Superior temporal gyrus (tissue), 1 donor: Measurements from ENCODE around the gene SEC62.
A peak's percentile ranks its signal among the peaks of the same experiment; 100 is the strongest.

Source experiments
- DNase-seq: peaks from one replicate; pipeline ENCODE4 v3.0.0-alpha.2; 2016; ENCODE audit errors: extremely low spot score

The SEC62 gene, protein sequence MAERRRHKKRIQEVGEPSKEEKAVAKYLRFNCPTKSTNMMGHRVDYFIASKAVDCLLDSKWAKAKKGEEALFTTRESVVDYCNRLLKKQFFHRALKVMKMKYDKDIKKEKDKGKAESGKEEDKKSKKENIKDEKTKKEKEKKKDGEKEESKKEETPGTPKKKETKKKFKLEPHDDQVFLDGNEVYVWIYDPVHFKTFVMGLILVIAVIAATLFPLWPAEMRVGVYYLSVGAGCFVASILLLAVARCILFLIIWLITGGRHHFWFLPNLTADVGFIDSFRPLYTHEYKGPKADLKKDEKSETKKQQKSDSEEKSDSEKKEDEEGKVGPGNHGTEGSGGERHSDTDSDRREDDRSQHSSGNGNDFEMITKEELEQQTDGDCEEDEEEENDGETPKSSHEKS

DNA sequence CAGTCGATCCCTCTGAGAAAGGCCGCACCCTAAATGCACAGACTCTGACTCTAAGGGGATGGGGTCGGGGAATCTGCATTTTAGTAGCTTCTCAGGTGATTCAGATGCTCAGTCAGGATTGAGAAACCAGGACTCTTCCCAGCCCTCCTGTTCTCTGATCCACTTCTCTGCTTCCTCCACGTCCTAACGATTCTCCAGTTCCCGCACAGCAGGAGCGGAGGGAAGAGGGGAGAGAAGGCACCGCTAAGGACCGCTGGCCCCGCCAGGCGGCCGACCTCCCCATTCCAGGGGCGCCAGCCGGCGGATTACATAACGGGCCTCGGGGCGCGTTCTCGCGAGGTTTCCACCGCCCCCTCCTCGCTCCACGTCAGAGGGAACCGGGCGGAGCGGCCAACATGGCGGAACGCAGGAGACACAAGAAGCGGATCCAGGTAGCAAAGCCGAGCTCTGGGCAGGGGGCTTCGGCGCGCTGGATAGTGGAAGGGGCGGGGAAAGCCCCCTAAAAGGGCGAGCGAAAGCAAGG is at the start of gene SEC62:
TSS of gene SEC62 (plus strand) at position 380 of the 523 bp plus-strand sequence. CDS start at position 396, 16 bp downstream.
- peak; percentile 96 for DNase-seq

DNA sequence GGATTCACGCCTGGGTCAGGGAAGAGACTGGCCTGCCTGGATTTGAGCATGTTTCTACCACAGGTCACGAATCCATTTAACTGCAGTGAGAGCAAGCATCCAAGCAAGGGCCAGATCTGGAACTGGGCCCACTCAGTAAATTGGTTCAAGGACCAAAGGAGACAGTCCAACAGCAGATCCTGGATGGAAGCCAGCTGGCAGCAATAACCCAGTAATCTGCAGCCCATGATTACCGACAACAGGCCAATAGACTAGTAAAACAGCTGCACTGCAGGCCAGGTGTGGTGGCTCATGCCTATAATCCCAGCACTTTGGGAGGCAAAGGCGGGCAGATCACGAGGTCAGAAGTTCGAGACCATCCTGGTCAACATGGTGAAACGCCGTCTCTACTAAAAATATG is 43.4 kb upstream of the SEC62 start:
- no peak for DNase-seq

DNA sequence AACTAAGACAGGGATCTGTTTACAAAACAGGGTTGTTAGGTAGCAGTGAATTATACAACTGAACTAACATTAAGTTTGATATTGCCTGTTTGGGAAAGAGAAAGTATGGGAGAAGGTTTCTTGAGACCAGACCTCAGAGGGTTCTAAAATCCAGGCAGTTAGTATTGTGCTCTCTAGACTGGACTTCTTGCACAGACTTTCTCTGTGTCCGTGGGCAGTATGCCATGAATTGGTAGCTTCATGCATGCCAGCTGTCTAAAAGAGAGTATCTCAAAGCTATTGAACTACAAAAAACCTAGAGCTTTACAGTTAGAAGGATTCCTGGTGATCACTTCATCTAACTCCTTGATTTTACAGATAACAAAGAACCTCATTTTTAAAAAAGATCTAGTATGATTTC is 42.8 kb upstream of the SEC62 start:
- DNase-seq = peak; percentile 20

DNA sequence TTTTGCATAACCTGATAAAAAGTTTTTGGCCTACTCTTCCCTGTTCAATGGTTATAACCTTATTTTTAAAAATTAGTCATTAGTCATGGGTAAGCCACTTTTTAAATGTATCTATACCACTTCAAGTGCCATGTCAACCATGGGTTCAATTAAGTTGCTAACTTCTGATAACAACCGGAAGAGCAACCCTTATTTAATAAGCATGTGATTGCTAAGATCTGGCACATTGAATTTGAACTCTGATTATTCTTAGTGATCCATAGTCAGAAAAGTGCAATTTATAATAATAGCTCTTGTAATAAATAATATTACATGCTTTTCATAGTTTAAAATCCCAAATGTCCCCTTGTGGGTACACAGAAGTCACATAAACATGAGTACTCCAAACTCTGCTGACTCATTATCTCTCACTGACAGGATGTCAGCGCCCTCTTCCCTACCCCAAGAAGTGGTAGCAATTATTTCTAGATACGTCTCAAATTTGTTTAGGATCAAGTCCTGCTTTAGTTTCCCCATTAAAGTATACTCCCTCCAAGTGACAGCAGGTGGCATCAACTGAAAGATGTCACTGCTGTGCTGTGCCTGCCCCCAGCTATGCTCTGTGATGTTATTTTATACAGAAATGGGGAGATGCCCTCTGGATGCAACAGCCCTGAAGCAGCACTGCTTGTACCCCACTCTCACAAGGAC is 36.6 kb upstream of the SEC62 start:
- no peak for DNase-seq

DNA sequence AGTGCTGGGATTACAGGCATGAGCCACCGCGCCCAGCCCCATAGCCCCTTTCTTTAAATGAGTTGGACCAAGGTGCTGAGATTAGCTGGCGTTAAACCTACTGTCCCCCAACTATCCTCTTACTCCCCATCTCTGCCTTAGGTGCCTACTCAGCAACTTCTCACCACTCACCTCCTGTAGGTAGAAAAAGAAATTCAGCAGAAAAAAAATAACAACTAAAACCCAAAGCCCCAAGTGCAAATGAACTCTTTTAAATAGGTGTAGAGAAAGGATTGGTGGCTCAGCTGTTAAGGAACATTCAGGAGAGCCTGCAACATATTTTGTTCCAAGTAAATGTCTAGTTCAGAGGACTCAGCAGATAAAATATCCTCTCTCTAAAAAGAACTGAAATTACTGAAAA is 35.8 kb upstream of the SEC62 start:
- DNase-seq = no peak

DNA sequence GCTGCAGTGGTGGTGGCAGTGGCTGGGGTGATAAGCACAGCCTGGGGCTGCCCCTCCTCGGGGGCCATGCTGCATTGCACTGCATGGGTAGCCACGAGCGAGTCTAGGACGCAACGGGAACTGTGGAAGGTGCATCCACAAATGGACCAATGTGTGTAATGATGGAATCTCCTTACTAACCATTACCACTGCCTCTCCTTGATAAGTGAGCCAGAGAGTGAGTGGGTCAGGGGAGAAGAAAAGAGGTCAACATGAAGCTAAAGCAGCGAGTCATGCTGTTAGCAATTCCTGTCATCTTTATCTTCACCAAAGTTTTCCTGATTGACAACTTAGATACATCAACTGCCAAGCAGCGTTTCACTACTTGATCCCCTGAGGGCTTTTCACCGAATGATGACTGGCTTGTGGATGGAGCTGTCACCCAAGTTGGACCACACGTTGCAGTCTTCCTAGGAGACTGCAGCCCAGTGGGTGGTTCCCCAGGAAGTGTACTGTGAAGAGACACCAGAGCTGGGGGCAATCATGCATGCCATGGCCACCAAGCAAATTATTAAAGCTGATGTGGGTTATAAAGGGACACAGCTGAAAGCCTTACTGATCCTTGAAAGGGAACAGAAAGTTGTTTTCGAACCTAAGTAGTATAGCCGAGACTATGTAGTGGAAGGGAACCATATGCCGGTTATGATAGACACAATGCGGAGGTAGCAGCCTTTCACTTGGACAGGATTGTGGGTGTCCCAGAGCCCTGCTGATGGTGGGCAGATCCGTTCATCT is 34.7 kb upstream of the SEC62 start:
- DNase-seq = no peak

DNA sequence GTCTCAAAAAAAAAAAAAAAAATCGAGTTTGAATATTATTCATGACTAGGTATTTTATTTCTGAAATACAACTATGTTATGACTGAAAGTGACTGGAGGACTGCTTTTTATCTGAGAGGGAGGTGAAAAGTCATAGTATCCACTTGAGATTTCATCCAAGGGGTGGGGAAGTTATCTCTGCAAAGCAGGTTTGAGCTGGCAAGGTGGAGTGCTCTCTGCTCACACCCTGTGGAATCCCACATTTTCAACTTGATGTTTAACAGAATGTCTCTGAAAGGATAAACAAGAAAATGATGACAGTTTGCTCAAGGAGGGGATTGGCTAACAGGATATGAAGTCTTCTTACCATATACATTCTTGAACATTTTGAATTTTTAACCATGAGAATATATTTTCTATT is 27.3 kb upstream of the SEC62 start:
- DNase-seq = no peak

DNA sequence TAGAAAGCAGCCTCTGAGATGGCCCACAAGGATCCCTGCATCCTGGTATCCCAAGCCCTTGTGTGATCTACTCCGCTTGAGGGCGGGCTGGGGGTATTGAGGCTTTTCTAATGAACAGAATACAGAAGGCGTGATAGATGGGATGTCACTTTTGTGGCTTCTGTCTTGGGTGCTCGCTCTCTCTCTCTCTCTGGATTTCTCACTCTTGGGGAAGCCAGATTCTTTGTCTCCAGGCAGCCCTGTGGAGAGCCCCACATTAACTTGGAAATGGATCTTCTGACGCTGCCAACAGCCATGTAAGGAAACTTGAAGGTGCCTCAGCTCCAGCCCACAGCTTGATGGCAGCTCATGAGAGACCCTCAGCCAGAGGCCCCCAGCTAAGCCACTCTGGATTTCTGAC is 26.9 kb upstream of the SEC62 start:
- DNase-seq = no peak

DNA sequence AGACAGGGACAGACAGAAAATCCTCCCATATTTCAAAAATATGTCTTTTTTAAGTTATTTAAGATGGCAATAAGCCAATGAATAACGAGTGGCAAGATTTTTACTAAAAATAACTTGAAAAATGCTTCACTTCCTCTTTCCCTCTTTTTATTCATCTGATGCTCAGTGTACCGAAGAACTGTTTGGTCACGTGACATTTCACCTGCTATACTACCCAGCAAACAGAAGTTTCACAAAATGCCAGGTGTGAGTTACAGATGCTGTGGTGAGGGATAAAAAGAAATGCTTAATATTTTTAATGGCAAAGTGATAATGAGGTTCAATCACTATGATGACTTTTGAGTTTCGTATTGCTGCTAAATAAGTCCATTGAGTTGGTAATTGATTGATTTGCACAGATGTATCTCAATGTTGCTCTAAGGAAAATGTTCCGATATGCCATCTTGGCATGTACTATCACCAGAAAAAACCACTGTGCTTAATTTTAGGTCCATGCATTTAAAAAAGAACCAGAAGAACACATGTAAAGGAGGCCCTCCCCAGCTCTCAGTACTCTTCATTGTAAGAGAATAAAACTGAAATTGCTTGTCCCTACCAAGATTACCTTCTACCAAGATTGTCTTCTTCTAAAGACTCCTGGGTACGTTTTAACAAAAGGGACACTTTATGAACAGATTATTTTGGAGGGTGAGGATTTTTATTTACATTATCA is 26.0 kb upstream of the SEC62 start:
- no peak for DNase-seq

DNA sequence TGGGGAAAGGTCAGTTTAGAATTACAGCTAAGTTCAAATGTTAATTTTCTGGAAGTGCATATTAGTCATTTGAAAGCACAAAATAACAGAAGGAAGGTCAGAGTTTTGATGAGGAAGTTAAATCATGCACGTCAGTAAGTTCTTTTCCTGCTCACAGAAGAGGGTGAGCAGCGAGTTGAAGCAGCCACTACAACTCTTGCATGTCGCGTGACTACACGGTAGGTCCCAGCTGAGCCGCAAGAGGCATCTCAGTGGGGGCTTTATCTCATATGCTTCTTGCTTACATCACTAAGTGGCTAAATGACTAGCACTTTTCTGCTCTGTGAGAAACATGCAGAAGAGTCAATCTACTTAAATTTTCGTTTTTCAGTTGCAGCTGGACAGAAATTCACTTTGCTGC is 21.3 kb upstream of the SEC62 start:
- DNase-seq = no peak

DNA sequence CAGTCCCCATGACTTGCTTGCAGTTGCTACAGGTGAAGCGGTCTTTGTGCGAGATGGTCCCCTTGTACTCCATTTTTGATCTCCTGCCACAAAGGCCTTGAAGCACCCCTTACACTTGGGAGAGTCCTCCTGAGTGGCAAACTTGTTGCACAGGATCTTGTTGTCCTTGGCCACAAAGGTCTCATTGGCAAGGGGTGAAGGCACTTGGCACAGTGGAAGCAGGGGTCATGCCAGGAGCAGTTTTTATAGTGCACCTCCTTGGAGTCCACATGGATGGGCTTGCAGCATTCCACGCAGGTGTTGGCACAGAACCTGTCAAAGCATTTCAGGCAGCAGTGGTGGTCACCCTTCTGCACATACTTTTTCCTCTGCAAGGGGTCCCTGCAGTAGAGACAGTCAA is 20.3 kb upstream of the SEC62 start:
- no peak for DNase-seq

DNA sequence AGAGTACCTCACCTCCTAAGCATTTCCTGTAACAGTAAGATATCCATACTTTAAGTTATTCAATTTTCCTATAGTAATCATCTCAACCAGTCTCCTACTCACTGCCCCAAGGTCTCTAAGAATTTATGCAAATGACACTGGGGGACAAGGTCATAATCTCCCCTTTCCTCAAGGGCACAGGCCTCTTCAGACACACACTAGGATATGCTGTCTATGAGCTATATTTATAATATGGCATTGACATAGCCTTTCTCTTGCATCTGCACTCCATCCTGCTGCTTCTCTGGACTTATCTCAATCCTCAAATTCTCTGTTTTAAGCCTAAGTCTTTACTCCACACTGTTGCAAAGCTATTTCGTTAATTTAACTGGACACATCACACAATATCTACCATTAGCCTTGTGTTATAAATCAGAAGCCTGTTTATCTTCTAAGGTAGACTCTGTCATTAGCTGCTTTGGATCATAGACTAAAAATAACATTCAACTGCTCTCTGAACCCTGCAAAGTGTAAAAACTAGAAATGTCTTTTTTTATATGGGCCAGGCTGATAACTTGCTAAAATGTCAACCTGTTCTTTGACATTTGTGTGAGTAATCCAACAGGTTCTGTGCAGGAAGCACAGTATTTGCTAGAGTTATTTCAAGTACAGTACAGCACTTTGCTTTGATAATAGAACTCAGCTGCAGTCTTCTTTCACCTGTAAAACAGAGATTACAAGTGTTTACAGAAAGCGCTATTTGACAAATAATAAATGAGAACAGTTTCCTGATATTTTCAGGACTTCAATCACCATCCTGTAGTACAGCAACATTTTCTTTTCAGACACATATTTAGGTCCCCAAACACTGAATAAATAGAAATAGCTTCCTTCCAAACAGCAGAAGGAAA is 17.8 kb upstream of the SEC62 start:
- DNase-seq = no peak

DNA sequence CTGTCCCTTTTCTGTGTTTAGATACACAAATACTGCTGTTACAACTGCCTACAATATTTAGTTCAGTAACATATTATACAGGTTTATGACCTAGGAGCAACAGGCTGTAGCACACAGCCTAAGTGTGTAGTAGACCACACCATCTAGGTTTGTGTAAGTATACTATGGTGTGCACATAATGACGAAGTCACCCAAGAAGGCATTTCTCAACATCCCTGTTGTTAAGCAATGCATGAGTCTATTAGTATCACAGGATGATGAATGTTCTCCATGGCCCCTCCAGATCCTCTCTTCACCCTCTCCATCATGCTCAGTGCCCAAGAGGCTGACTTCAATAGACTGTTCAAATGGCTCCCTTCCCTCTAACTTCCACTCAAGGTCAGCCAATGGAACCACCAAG is 14.6 kb upstream of the SEC62 start:
- no peak for DNase-seq

DNA sequence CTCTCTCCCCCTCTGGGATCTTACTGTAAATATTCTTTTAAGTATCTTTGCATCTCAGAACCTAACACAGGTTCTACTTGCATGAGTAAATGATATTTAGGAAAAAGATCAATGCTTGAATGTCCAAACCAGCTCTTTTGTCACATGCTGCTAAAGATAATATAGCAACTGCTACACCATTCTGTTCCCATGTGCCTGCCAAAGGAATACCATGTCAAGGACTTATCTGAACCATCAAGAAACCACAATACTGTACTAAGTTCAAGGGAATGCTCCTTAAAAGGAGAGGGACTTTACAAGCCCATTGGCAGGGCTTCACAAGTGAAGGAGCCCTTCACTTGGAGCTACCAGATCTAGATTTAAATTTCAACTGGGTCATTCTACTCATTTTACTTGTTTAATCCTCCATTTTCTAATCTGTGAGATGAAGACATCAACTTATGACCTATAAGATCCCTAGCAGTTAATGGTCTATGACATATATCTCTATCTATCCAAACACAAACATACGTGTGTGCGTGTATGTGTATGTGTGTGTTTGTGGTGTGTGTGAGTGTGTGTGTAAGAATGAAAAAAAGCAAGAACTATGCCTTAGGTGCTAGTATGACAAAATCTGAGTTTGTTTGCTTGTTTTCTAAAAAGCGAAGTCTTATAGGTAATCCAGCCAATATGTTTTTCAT is 13.0 kb upstream of the SEC62 start:
- no peak for DNase-seq

DNA sequence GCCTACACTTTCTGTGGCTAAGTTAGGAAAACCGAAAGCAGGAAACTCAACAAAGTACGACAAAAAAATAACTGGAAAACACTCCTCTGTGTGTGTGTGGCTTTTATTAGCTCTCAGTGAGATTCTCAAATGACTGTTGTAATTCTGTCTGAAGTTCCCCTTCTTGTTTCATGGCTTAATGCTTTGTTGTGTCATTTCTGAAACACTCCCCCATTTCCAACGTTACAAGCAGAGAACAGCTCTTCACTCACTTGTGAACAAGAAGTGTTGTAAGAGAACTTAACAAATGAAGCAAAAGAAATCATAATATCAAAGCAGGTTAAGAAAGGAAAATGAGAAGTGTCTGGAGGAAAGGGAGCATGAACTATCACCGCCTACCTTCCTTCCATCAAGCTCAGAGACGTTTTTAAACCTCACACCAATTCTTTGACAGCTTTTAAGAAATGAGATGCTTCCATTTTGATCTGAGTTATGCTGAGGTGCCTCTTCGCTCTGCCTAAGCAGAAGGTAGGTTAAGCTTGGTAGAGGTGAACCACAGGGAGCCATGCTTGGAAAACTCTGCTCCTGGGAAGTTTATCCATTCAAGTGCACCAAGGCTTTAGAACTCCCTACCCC is 12.4 kb upstream of the SEC62 start:
- DNase-seq = no peak

DNA sequence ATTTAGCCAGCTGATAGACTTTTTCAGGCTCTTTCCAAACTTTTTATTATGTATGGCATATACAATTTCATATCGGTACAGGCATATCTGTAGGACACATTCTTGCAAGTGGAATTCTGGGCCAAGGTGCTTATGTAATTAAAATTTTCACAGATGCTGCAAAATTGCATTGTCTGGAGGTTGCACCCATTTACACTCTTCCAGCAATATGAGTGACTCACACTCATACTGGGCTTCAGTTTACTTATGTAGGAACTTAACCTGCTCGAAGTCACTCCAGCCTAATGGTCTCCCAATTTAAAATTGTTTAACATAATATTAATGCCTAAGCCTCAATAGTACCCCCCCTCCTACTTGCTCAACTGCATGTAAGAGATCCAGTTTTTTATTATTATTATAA is 11.2 kb upstream of the SEC62 start:
- no peak for DNase-seq

DNA sequence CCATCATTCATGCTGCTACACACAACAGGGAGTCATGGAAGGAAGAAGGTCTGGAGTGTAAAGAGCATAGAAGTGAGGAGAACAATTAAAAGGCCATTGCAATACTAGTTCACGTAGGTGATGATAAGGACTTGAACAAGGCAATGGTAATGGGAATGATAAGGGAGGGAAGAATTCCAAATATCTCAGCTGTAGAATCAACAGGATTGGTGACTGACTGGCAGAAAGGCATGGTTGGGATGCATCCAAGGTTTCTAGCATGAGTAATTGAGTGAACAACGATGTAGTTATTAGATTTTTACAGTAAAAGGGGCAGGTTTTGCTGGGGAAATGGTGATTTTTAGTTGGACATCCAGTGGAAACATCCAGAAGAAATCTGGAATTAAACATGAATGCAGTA is 2.4 kb upstream of the SEC62 start:
- no peak for DNase-seq

DNA sequence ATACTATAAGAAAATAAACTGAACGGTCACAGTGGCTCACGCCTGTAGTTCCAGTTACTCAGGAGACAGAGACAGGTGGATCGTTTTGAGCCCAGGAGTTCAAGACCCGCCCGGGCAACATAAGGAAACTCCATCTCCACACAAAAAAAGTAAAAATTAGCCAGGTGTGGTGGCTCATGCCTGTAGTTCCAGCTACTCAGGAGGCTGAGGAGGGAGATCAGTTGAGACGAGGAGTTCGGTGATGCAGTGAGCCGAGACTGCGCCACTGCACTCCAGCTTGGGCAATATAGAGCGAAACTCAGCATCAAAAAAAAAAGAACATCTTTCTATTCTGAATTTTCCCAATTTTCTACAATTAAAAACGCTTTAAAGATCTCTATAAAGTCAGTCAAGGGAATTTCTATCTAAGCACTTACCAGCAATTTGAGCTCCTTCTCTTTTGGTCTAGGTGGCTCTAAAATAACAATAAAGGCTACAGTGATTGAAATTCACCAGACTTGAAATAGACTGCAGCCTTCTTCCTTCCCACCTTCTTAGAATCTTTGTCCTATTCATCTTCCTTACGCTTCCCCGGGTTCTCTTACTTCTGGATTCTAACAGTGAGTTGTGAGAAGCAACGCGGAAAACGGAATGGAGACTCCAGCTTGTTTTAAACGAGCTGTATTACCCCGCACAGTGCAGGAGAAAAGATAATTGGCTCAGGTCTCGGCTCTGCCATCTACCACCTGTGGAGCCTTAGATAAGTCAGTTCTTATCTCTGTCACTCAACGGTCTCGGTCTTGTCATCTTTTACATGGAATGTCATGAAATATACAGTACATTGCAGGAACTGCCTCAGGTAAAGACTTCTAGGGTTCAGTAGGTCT is 812 bp upstream of the SEC62 start:
- peak; percentile 74 for DNase-seq
